HG02759 (cell line): ENCODE results near the gene MAN1A2.

Experiments used
- ATAC-seq: cut with Tn5 transposase; IDR thresholded peaks from one replicate; pipeline ENCODE4 v1.9.1; 2021; ENCODE audit warnings: mild to moderate bottlenecking, moderate library complexity; ENCODE audit not compliant: unreplicated experiment

The MAN1A2 gene

GRCh38 chr1:117481410-117481809, 114.2 kb downstream of the MAN1A2 start:
- no peak for ATAC-seq

- ATAC-seq: no peak
Observed at GRCh38 chr1:117493906-117494305, 126.7 kb downstream of the MAN1A2 start.

- no peak for ATAC-seq
Observed at GRCh38 chr1:117495068-117495467, 127.8 kb downstream of the MAN1A2 start.

DNA sequence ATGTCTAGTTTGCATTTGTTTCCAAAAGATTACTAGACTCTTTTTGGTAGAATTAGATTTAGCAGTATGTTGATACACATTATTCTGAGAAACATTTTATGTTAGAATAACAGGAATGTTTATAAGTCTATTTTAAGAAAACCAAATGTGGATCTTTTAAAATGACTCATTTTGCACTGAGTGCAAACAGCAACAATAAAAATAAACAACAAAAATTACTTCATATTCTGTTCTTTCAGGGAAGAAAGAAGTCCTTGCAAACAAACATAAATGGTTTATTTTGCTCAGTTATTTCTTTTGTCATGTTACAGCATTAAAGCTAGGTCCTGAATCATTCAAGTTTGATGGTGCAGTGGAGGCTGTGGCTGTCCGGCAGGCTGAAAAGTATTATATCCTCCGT, 131.8 kb downstream of the MAN1A2 start:
- ATAC-seq: no peak

DNA sequence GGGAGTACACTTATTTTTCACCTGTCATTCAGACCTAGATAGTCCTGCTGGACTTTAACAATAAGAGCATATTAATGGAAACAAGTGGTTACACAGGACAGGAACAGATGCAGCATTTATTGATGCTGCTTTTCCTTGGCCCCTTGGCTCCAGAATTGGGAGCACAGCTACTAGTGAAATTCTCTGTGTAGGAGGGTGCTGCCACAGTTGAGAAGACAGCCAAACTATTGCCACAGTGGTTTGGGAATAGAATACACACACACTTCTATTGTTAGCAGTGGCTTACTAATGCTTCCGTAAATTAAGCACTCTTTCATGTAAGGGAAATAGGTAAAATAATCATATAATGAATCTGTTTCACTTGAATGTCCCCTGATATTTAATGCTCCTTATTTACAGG, 133.3 kb downstream of the MAN1A2 start:
- ATAC-seq: no peak

DNA sequence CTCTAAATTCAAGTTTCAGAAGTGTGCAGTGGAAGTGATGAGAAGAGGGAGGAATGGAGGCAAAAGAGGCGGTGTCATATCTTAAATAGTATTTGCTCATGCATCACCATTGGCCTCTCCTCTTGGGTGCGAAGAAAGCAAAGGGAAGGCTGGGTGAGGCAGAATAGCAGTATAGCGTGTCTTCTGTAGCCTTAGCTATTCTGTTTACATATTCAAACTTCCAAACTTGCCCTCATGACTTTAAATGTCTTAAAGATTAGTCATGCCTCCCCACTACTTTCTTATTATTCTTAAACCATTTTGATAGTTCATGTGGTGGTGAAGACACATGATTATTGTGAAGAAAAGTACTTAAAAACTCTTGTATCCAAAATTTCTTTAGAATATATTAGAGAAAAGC, 134.0 kb downstream of the MAN1A2 start:
- ATAC-seq: no peak

DNA sequence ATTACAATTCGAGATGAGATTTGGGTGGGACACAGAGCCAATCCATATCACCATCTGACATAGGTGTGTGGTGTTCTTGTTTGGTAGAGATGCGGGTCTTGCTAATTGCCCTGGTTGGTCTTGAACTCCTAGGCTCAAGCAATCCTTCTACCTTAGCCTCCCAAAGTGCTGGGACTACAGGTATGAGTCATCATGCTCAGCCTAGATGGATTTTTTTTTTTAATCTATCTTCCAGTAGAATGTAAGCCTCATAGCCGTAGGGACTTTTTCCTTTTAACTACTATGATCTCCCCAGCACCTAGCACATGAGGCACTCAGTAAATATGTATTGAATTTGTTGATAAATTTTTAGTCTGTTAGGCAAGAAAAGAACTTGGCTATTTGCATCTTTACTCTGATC, 144.0 kb downstream of the MAN1A2 start:
- ATAC-seq: no peak

GRCh38 chr1:117512728-117513321, 145.6 kb downstream of the MAN1A2 start:
- no peak for ATAC-seq

GRCh38 chr1:117523111-117523510, 155.9 kb downstream of the MAN1A2 start:
- no peak for ATAC-seq

DNA sequence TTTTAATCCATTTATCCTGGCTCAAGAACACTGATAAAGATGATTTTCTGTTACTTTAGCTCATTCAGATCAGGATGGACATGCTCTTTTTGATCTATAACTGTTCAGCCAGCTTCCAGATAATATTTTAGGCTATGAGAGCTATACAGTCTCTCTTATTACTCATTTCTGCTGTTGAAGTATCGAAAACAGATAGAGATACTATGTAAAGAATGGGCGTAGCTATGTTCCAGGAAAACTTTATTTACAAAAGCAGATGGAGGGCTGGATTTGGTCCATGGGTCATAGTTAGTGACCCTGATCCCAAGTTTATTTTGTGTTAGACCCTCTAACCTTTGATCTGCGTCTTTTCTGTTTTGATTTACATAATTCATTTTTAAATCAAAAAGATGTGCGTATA, 159.8 kb downstream of the MAN1A2 start:
- ATAC-seq: no peak

DNA sequence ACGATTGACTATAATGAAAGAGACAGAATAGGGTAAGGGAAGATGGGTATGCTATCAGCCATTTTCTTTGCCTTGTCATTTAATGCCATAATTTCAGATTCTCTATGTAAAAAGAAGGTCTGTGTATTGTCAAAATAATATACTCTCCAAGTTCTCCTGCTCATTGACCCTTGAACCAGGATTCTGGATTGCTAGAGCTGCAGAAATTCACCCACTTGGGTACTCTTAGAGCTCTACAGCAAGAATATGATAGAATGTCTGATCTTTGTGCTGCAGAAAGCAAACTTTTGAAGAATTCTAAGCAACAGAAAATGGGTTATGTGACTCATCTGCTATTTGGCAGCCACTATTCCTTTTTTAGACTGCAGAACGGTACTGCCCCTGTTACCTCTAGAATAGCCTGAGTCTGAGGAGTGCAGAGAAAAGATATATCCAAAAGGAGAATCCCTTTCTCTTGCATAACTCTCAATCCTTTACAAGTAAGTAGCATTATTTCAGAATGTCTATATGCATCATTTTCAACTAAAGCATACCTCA, 160.4 kb downstream of the MAN1A2 start:
- no peak for ATAC-seq

- no peak for ATAC-seq
Observed at GRCh38 chr1:117529683-117530082, 162.4 kb downstream of the MAN1A2 start.

DNA sequence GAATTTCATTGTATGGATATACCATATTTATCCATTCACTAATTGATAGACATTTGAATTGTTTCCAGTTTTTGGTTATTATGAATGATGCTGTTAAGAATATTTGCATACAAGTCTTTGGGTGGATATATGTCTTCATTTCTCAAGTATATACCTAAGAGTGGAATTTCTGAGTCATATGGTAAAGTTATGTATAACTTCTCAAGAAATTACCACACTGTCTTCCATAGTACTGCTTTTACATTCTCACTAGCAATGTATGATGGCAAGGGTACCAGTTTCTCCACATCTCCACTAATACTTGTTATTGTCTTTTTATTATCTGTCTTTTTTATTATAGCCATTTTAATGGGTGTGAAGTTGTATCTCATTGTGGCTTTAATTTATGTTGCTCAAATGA, 164.0 kb downstream of the MAN1A2 start:
- ATAC-seq: no peak

DNA sequence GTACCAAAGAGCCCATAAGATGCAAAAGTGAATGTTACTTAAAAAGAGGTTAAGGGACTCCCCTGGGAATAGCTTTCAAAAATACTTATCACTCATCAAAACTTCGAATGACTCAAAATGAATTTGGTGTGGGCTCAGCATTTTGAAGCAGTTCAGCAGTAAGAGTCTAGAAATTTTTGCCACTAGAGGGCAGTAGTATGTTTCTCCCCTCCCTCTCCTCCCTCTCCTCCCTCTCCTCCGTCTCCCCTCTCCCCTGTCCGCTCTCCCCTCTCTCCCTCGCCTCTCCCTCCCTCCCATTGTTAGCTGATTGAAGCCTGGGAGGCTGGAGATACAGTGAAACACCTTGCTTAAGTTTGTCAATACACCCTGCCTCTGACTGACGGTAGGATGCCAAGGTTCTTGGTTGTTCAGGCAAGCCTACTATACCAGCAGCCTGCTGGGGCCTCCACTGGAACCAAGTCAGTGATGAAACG, 167.8 kb downstream of the MAN1A2 start:
- ATAC-seq: peak; percentile 89

DNA sequence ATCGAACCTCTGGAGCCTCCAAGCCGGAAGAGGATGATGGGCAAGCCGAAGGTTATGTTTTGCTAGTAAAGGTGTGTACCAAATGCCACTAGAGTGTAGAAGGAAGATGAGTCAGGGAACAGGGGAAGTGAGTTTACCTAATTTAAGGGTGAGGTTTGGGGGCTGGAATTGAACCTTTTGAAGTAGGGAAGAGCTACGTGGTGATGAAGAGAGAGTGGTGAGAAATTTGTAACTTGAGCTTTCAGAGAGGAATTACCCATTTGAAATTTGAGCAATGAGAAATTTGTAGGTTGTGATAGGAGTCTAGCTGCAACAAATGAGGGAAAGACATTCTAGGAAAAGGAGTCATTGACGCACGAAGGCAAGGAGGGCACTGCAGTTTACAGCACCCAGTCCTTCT, 168.6 kb downstream of the MAN1A2 start:
- ATAC-seq: no peak

- ATAC-seq: no peak
Observed at GRCh38 chr1:117537291-117537920, 170.2 kb downstream of the MAN1A2 start.

- no peak for ATAC-seq
Observed at GRCh38 chr1:117540532-117540931, 173.3 kb downstream of the MAN1A2 start.

DNA sequence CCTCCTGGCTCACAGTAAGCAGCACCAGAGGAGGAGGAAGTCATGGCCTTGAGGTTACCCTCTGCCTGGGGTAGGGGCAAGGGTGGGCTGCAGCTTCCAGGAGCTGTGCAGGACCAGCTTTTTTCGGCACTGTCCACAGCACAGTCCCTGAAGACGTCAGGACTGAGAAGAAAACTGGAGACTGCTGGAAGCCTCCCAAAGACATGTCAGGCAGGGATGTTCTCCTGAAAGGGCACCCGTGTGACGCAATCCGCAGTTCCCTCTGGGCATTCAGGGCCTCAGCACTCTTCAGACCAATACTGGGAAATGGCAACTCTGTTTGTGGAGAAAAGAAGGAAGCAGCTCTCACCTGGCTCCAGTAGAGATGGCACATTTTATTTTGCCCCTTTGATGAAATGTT, 173.8 kb downstream of the MAN1A2 start:
- ATAC-seq: no peak

GRCh38 chr1:117541585-117541984, 174.3 kb downstream of the MAN1A2 start:
- ATAC-seq: no peak

DNA sequence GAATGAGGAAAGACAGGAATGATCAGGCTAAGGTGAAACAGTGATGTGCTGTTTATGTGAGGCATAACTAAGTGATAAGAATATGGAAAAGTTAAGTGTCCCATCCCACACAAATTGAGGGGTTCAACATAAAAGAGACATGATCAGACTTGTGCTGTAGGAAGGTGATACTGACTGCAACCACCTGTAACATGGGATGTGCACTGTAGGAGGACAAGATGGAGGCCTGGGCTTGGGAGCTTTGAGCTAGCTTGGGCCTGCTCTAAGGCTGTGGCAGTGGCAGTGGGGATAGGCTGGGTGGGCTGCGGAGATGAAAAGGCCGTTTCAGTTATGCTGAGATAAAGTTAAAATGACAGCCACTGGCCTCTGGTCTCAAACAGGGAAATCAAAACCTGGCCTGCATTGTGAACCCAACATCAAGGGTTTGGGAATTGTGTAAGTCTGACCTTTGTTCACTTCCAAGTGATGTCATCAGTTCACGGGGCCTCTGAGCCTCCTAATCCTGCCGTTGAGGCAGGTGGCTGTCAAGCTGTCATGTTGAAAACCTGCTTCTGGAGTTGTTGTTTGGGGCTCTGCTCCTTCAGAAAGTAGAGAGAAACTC, 177.4 kb downstream of the MAN1A2 start:
- no peak for ATAC-seq

- ATAC-seq: no peak
Observed at GRCh38 chr1:117546467-117546866, 179.2 kb downstream of the MAN1A2 start.

- no peak for ATAC-seq
Observed at GRCh38 chr1:117553471-117553870, 186.2 kb downstream of the MAN1A2 start.
